GM12878 (cell line): ENCODE results near the gene MEX3C. TPM values are rescaled to one million over a fixed set of nuclear protein-coding genes. Genes with fewer than 3 reads are reported as not detected.

ENCODE experiments used
- BMI1 ChIP-seq: fragments of 450-650 bp; IDR thresholded peaks from 2 replicates; pipeline ENCODE4 v1.6.1; 2016; ENCODE audit warnings: mild to moderate bottlenecking, moderate library complexity, borderline replicate concordance
- CBFB ChIP-seq: IDR thresholded peaks from 2 replicates; pipeline ENCODE4 v1.6.1; 2016; ENCODE audit warnings: antibody characterized with exemption, low read depth
- CREM ChIP-seq: IDR thresholded peaks from 2 replicates; pipeline ENCODE4 v1.6.1; 2014; ENCODE audit warnings: antibody characterized with exemption, low read depth
- DPF2 ChIP-seq: fragments of 450-650 bp; IDR thresholded peaks from 2 replicates; pipeline ENCODE4 v1.6.1; 2017; ENCODE audit warnings: mild to moderate bottlenecking
- EP300 ChIP-seq, 2 experiments: fragments of 150-350 bp in 1 of 2; IDR thresholded peaks; 2 replicates each; pipeline ENCODE4 v1.6.1; 2011 to 2012; ENCODE audit warnings: low read depth in 2 of 2, low read length in 2 of 2, borderline replicate concordance in 1 of 2, improper control_type of control experiment in 1 of 2, inconsistent platforms in 1 of 2; ENCODE audit not compliant: control insufficient read depth in 1 of 2
- FOXM1 ChIP-seq: IDR thresholded peaks from 2 replicates; pipeline ENCODE4 v1.6.1; 2012; ENCODE audit warnings: low read depth, mild to moderate bottlenecking, inconsistent platforms, low read length, moderate library complexity
- MEF2A ChIP-seq: IDR thresholded peaks from 2 replicates; pipeline ENCODE4 v1.6.1; 2011; ENCODE audit warnings: low read depth, mild to moderate bottlenecking, low read length, moderate library complexity; ENCODE audit not compliant: insufficient read depth
- MEF2B ChIP-seq: fragments of 450-650 bp; IDR thresholded peaks from 2 replicates; pipeline ENCODE4 v1.6.1; 2018; ENCODE audit warnings: mild to moderate bottlenecking, moderate library complexity; ENCODE audit not compliant: partially characterized antibody, poor library complexity, severe bottlenecking
- MLLT1 ChIP-seq: fragments of 450-650 bp; IDR thresholded peaks from 2 replicates; pipeline ENCODE4 v1.6.1; 2016; ENCODE audit warnings: mild to moderate bottlenecking
- NBN ChIP-seq: fragments of 450-650 bp; IDR thresholded peaks from 2 replicates; pipeline ENCODE4 v1.6.1; 2016
- NFXL1 ChIP-seq: fragments of 450-650 bp; IDR thresholded peaks from 2 replicates; pipeline ENCODE4 v1.6.1; 2017; ENCODE audit warnings: antibody characterized with exemption, mild to moderate bottlenecking, borderline replicate concordance
- NR2F1 ChIP-seq: fragments of 450-650 bp; conservative IDR thresholded peaks from 2 replicates; pipeline ENCODE4 v1.6.1; 2017; ENCODE audit warnings: mild to moderate bottlenecking
- PML ChIP-seq: IDR thresholded peaks from 2 replicates; pipeline ENCODE4 v1.6.1; 2012; ENCODE audit warnings: low read length, inconsistent platforms
- POLR2A ChIP-seq: IDR thresholded peaks from 2 replicates; pipeline ENCODE4 v1.6.1; 2011; ENCODE audit warnings: low read depth, mild to moderate bottlenecking, low read length
- POLR2AphosphoS2 ChIP-seq: IDR thresholded peaks from 2 replicates; pipeline ENCODE4 v1.6.1; 2011; ENCODE audit warnings: low read depth, mild to moderate bottlenecking, low read length, improper control_type of control experiment, moderate library complexity
- RBBP5 ChIP-seq: fragments of 200-600 bp; sonication (generic); conservative IDR thresholded peaks from 2 replicates; pipeline ENCODE4 v1.6.1; 2016
- RELB ChIP-seq: fragments of 450-650 bp; IDR thresholded peaks from 2 replicates; pipeline ENCODE4 v1.6.1; 2017; ENCODE audit warnings: low read depth, mild to moderate bottlenecking, moderate library complexity
- SIX5 ChIP-seq: IDR thresholded peaks from 2 replicates; pipeline ENCODE4 v1.6.1; 2011; ENCODE audit warnings: mild to moderate bottlenecking, low read depth, low read length, moderate library complexity; ENCODE audit not compliant: severe bottlenecking
- SP1 ChIP-seq: IDR thresholded peaks from one replicate; pipeline ENCODE4 v1.6.1; 2011; ENCODE audit warnings: low read depth, low read length
- SPI1 ChIP-seq: IDR thresholded peaks from 2 replicates; pipeline ENCODE4 v1.6.1; 2011; ENCODE audit warnings: low read depth, mild to moderate bottlenecking, low read length, moderate library complexity, borderline replicate concordance; ENCODE audit not compliant: insufficient read depth
- SUZ12 ChIP-seq: fragments of 200-600 bp; sonication (generic); IDR thresholded peaks from one replicate; pipeline ENCODE4 v1.6.1; 2018; ENCODE audit warnings: antibody characterized with exemption, mild to moderate bottlenecking; ENCODE audit not compliant: unreplicated experiment
- TCF7 ChIP-seq: IDR thresholded peaks from 2 replicates; pipeline ENCODE4 v1.6.1; 2014; ENCODE audit warnings: antibody characterized with exemption, borderline replicate concordance
- YY1 ChIP-seq: IDR thresholded peaks from 2 replicates; pipeline ENCODE4 v1.6.1; 2011; ENCODE audit warnings: low read depth, mild to moderate bottlenecking, low read length
- ZNF24 ChIP-seq: fragments of 450-650 bp; IDR thresholded peaks from 2 replicates; pipeline ENCODE4 v1.6.1; 2017; ENCODE audit warnings: antibody characterized with exemption, mild to moderate bottlenecking
- ZNF274 ChIP-seq: IDR thresholded peaks from one replicate; pipeline ENCODE4 v1.8.0; 2011; ENCODE audit not compliant: insufficient read length, insufficient read depth
- polyA plus RNA-seq, 11 experiments: library from polyadenylated mRNA; depleted of rRNA in 4 of 11; unstranded in 6 of 11; stranded (reverse) in 5 of 11; fragments of >200 nt; fragmentation: Nextera tagmentation in 4 of 11; fragmentation: Illumina TruSeq in 1 of 11; extraction: Ambion mirVana in 4 of 11; extraction: Trizol in 1 of 11; gene quantifications; 1 replicate in 1 of 11; 2 replicates in 10 of 11; pipeline versions ENCODE4 v1.2.1 to v1.2.3, GENCODE V29; 2011 to 2016; ENCODE audit warnings: inconsistent platforms in 2 of 11, missing spikeins in 2 of 11, low read depth in 1 of 11
- total RNA-seq, 4 experiments: library from RNA; depleted of rRNA in 3 of 4; stranded (reverse); fragments of >200 nt in 3 of 4; fragmentation: Illumina TruSeq in 1 of 4; extraction: Trizol in 1 of 4; gene quantifications; 2 replicates each; pipeline versions ENCODE4 v1.2.1 to v1.2.3, GENCODE V29; 2013 to 2021
- TF ChIP-seq, protein P1 (sequence below): fragments of 450-650 bp; IDR thresholded peaks from 2 replicates; pipeline ENCODE4 v1.6.1; 2017; ENCODE audit warnings: mild to moderate bottlenecking, moderate library complexity

MEX3C gene
- total and polyA plus RNA-seq, 10 of the 15 experiments (the other 5 are each of a cell fraction or from before 2014, with no cell fraction given) = 6.7 to 48.8 (median 21.3) TPM

GRCh38 chr18:51211552-51211951 lies 14.1 kb upstream of the MEX3C start (continued):
- TF ChIP-seq MLLT1 (peak; percentile 92), NBN (peak; percentile 94), CREM (peak; percentile 92), ZNF24 (no peak), ZNF274 (no peak), RBBP5 (no peak), POLR2AphosphoS2 (no peak), MEF2B (peak; percentile 58), NR2F1 (peak; percentile 75), SIX5 (no peak), YY1 (no peak), POLR2A (no peak), BMI1 (peak; percentile 68), NFXL1 (no peak), SPI1 (peak; percentile 94), FOXM1 (peak; percentile 86; the same call in 1 of the 2 replicates), RELB (peak; percentile 54; the same call in 1 of the 2 replicates), PML (peak; percentile 54; the same call in 1 of the 2 replicates), DPF2 (peak; percentile 84), SP1 (peak; percentile 44), CBFB (peak; percentile 76), SUZ12 (no peak), MEF2A (no peak), TCF7 (peak; percentile 89), EP300 (IDR thresholded peaks at IDR 0.05; ENCODE audit: borderline replicate concordance in 1 of 2, control insufficient read depth in 1 of 2, low read depth in 2 of 2, low read length in 2 of 2) (peak; percentile 78 to 85)
- TF ChIP-seq, protein P1, sequence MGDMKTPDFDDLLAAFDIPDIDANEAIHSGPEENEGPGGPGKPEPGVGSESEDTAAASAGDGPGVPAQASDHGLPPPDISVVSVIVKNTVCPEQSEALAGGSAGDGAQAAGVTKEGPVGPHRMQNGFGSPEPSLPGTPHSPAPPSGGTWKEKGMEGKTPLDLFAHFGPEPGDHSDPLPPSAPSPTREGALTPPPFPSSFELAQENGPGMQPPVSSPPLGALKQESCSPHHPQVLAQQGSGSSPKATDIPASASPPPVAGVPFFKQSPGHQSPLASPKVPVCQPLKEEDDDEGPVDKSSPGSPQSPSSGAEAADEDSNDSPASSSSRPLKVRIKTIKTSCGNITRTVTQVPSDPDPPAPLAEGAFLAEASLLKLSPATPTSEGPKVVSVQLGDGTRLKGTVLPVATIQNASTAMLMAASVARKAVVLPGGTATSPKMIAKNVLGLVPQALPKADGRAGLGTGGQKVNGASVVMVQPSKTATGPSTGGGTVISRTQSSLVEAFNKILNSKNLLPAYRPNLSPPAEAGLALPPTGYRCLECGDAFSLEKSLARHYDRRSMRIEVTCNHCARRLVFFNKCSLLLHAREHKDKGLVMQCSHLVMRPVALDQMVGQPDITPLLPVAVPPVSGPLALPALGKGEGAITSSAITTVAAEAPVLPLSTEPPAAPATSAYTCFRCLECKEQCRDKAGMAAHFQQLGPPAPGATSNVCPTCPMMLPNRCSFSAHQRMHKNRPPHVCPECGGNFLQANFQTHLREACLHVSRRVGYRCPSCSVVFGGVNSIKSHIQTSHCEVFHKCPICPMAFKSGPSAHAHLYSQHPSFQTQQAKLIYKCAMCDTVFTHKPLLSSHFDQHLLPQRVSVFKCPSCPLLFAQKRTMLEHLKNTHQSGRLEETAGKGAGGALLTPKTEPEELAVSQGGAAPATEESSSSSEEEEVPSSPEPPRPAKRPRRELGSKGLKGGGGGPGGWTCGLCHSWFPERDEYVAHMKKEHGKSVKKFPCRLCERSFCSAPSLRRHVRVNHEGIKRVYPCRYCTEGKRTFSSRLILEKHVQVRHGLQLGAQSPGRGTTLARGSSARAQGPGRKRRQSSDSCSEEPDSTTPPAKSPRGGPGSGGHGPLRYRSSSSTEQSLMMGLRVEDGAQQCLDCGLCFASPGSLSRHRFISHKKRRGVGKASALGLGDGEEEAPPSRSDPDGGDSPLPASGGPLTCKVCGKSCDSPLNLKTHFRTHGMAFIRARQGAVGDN = no peak
